SK-N-MC (cell line): ENCODE results near the gene SNX8.

Source experiments
- EZH2 ChIP-seq: fragments of 200-600 bp; sonication (generic); IDR thresholded peaks from one replicate; pipeline ENCODE4 v1.6.1; 2017; ENCODE audit warnings: antibody characterized with exemption
- POLR2AphosphoS5 ChIP-seq: IDR thresholded peaks from 2 replicates; pipeline ENCODE4 v1.6.1; 2012; ENCODE audit warnings: mild to moderate bottlenecking, low read depth, low read length, borderline replicate concordance

GRCh38 chr7:2288503-2288902 lies 25.7 kb downstream of the SNX8 start:
- TF ChIP-seq EZH2 (no peak), POLR2AphosphoS5 (no peak)
